CD4-positive, alpha-beta T cell treated with Interferon gamma for 1 hour (primary cell): ENCODE results near the gene PEAK3.

Experiments used
- DNase-seq: peaks from one replicate; pipeline ENCODE4 v3.0.0-alpha.2; 2020

Gene PEAK3

DNA sequence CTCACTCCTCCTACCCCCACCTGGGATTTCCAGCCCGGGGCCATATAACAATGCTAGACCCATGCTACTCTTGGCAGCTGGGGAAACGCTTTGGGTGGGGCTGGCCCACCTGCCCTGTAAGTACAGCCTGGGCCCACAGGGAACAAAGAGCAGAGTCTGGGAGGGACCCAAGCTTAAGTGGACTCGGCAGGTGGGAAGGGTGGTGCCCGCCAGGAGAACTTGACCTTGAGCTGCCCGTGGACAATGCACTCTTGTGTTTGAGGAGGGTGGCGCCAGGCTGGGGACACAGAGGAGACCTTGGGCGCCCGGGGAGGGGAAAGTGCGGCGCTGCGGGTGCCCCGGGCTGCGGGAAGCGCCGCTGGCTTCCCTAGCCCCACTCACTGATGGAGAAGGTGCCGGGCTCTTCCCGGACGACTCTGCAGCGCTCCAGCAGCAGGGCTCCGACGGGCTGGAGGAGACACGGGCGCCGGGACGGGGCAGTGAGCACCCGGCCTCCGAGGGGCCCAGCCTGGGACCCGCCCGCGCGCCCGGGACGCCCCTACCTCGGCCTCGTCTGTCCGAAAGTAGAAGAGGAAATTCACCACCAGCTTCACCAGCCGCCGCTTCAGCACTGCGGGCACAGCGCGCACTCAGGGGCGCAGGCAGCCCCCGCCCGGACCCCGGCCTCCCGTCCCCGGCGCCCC, 46.5 kb downstream of the PEAK3 start:
- DNase-seq, result no peak

DNA sequence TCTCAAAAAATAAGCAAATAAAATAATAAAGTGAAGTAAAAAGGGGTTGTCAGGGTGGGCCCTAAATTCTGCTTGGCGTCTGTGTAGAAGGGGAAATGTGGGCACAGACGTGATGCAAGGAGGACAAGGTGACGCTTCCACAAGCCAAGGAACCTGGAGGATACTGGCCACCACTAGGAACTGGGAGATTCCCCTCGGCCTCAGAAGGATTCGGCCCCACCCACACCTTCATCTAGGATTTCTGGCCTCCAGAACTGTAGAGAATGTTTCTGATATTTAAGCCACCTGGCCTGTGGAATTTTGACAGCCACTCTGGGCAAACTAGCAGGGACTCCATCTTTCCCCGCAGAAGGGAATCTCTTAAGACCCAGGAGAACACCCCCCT, 47.0 kb downstream of the PEAK3 start:
- no peak for DNase-seq

GRCh38 chr19:2233601-2234280, 48.2 kb downstream of the PEAK3 start:
- no peak for DNase-seq

DNA sequence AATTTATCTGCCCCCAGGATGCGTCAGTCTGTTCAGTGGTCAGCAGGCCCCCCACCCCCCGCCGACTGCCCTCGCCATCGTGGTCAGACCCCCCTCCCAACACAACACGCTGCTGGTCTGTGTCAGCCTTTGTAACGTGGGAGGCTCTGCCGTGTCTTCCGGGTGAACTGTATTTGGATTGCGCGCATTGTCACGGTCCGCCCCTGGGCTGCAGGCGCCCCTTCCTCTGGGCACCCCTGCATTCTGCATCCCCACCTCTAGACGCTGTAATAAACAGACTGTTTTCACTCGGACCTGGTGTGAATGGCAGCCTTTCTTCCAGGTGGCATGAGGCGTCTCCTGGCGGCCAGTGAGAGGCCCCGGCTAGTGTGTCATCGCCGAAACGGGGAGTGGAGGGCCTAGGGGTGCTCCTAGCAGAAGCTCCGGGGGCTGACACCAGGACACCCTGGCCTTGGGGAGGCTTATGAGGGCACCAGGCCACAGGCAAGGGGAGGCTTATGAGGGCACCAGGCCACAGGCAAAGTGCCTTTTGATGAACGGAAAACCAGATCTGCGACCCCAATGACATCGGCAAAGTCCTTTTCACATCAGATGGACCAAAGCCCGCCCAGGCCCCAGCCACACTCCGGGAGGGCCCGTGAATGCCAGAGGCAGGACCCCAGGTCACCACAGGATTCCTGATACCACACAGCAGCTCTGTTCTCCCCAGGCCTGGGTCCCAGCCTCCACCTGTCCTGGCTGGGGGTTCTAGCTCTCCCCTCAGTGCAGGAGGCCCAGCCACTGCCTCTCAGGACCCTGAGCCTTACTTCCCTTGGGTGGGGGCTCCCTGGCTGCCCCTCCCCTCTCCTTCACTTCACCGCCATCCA, 49.5 kb downstream of the PEAK3 start:
- DNase-seq, result no peak

- no peak for DNase-seq
Observed at GRCh38 chr19:2231621-2232221, 50.3 kb downstream of the PEAK3 start.

DNA sequence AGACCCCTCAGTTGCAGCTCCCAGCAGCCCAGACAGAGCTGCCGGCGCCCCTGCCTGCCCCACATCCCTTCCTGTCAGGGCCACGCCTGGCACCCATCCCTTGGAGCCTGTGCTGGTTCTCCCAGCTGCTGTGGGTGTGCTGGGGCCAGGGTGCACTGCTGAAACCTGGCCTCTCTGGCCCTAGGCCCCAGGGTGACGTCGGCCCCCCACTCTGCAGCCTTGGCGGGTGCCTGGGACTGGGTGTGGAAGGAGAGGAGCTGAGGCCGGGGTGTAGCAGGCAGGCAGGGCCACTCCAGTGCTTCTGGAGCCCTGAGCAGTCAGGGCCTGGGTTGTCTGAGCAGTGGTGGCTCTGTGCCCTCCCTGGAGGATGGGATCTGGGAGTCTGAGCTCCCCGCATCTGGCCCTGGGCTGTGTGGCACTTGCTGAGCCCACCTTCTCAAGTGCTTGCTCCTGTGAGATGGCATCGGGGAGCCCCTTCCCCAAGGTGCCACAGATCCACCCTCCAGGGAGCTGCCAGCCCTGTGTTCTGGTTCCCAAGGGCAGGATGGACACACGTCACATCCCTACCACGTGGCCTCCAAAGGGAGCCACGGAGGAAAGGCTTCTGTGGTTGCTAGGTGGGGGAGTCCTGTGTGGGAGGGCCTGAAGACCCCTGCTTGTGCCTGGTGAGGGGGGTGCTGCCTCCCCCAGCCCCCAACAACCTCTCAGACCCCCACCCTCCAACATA, 51.0 kb downstream of the PEAK3 start:
- no peak for DNase-seq

GRCh38 chr19:2230033-2230531, 51.9 kb downstream of the PEAK3 start:
- DNase-seq, result no peak

DNA sequence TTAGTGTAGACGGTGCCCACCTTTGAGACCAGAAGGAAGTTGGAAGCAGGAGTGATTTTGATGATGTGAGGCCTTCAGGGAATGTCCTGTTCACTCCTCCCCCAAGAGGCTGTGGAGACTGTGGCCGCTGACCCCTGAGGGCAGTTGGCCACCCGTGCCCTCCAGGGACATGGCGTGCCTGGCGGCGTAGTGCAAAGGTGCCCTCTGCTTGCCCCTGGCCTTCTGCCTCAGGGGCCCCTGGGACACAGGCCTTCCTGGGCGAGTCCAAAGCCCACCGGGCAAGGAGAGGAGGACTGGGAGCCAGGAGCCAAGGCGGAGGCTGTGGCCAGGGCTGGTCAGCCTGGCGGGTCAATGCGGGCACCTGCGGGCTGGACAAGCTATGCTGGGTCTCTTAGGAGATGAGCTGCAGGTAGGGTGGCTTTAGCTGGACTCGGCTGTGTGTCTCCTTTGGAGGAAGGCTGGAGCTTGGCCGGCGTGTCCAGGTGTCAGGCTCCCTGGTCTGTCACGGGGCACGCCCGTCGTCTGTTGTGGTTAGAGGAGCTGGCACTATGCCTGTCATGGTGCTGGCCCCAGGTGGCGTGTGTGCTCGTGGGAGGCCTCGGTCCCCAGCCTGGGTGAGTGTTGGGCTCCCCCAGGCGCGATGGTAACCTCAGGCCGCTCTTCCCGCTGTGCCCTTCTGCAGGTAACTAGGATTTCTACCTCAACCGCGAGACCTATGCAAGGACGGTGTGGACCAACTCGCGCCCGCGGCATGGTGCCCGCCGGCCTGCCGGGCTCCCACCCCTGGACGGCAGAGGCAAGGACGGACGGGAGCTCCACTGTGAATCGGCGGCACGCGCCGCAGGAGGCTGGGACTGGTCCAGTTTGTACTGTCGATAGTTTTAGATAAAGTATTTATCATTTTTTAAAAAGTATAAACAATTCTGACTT, 52.6 kb downstream of the PEAK3 start:
- no peak for DNase-seq

GRCh38 chr19:2228157-2229030, 53.6 kb downstream of the PEAK3 start:
- no peak for DNase-seq

DNA sequence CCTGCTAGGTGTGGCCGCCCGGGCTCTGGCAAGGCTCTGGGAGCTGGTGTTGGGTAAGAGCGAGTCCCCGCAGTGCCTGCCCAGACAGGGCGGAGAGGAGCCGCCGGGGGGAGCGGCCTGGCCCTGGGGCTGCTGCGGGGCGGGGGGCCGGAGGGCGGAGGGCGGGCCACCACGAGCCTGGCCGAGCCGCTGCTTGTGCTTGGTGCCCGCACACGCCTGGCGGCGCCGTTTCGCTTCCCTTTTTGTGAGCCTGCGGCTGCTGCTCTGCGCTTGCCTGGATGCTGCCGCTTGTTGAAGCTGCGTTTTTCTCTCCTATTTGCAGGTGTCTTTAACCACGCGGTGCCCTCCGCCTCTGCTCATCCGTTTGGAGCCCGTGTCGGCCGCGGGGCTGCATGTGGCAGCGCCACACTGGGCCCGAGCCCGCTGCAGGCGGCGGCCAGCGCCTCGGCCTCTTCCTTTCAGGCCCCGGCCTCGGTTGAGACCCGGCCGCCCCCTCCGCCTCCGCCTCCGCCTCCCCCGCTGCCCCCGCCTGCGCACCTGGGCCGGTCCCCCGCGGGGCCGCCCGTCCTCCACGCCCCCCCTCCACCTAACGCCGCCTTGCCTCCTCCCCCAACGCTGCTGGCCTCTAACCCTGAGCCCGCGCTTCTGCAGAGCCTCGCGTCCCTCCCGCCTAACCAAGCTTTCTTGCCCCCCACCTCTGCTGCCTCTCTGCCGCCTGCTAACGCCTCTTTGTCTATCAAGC, 54.4 kb downstream of the PEAK3 start:
- peak; percentile 53 for DNase-seq

- DNase-seq, result no peak
Observed at GRCh38 chr19:2226840-2227360, 55.1 kb downstream of the PEAK3 start.

GRCh38 chr19:2226051-2226839, 55.7 kb downstream of the PEAK3 start:
- DNase-seq, result no peak

GRCh38 chr19:2225415-2226050, 56.4 kb downstream of the PEAK3 start:
- no peak for DNase-seq

GRCh38 chr19:2224754-2225349, 57.1 kb downstream of the PEAK3 start:
- DNase-seq, result no peak
